ENCODE data around the gene COX7A1.
A peak's percentile ranks its signal among the peaks of the same experiment; 100 is the strongest.

GRCh38 chr19:36139473-36140303, 12.6 kb downstream of the COX7A1 start, which contains the start of gene CAPNS1:
- TF ChIP-seq POLR2AphosphoS5 (IDR thresholded peaks at IDR 0.05; ENCODE audit: low read depth, low read length), result peak; percentile 87
- TF ChIP-seq REST (IDR thresholded peaks at IDR 0.05; ENCODE audit: insufficient read depth in 1 of 2, low read depth in 2 of 2, low read length in 2 of 2), result no peak; a peak in 1 of 4 replicates
- 0 out of 2 replicates have a peak, but pooled peaks have one; percentile 6 for TF ChIP-seq SIN3A (IDR thresholded peaks at IDR 0.05; ENCODE audit: borderline replicate concordance, insufficient read depth, low read length)
- TF ChIP-seq TAF1 (IDR thresholded peaks at IDR 0.05; ENCODE audit: borderline replicate concordance, insufficient read depth, low read length), result peak; percentile 83; the same call in 1 of the 2 replicates
- peak; percentile 98 for TF ChIP-seq FOXP2 (optimal IDR thresholded peaks at IDR 0.05; ENCODE audit: borderline replicate concordance, extremely low read depth, extremely low read length, insufficient read depth)
